Measurements from ENCODE around the gene TENM3.

Gene TENM3

GRCh38 chr4:182255441-182256190 is 12.4 kb downstream of the TENM3 start:
- DNase-seq, result no peak

- DNase-seq, result no peak
Observed at GRCh38 chr4:182257016-182257415, 13.8 kb downstream of the TENM3 start.

GRCh38 chr4:182257503-182257902 is 14.3 kb downstream of the TENM3 start:
- no peak for DNase-seq

- DNase-seq, result no peak
Observed at GRCh38 chr4:182258441-182259000, 15.3 kb downstream of the TENM3 start.

GRCh38 chr4:182261651-182262223 is 18.5 kb downstream of the TENM3 start:
- no peak for DNase-seq

GRCh38 chr4:182263562-182263961 is 20.4 kb downstream of the TENM3 start:
- DNase-seq, result no peak

- no peak for DNase-seq
Observed at GRCh38 chr4:182264139-182264752, 21.0 kb downstream of the TENM3 start.

- DNase-seq, result no peak
Observed at GRCh38 chr4:182265881-182266280, 22.7 kb downstream of the TENM3 start.

GRCh38 chr4:182267048-182267447 is 23.8 kb downstream of the TENM3 start:
- DNase-seq, result no peak

- DNase-seq, result no peak
Observed at GRCh38 chr4:182268966-182269365, 25.8 kb downstream of the TENM3 start.

- no peak for DNase-seq
Observed at GRCh38 chr4:182271731-182272130, 28.5 kb downstream of the TENM3 start.

GRCh38 chr4:182272151-182272550 is 28.9 kb downstream of the TENM3 start:
- no peak for DNase-seq

- DNase-seq, result no peak
Observed at GRCh38 chr4:182273191-182273935, 30.2 kb downstream of the TENM3 start.

GRCh38 chr4:182276210-182277109 is 33.3 kb downstream of the TENM3 start:
- no peak for DNase-seq

- DNase-seq, result no peak
Observed at GRCh38 chr4:182277377-182277776, 34.2 kb downstream of the TENM3 start.

GRCh38 chr4:182278729-182279128 is 35.5 kb downstream of the TENM3 start:
- DNase-seq, result no peak

GRCh38 chr4:182280436-182281111 is 37.4 kb downstream of the TENM3 start:
- no peak for DNase-seq

- DNase-seq, result no peak
Observed at GRCh38 chr4:182286035-182286434, 42.8 kb downstream of the TENM3 start.

- DNase-seq, result no peak
Observed at GRCh38 chr4:182286931-182287330, 43.7 kb downstream of the TENM3 start.

GRCh38 chr4:182288534-182288933 is 45.3 kb downstream of the TENM3 start:
- no peak for DNase-seq

- DNase-seq, result no peak
Observed at GRCh38 chr4:182289809-182290208, 46.6 kb downstream of the TENM3 start.

- no peak for DNase-seq
Observed at GRCh38 chr4:182291175-182291574, 48.0 kb downstream of the TENM3 start.

Data from CD4-positive, alpha-beta T cell treated with Interleukin-10 for 1 hour (primary cell).